ENCODE results near the gene TNIK. TPM values are rescaled to one million over a fixed set of nuclear protein-coding genes. Genes with fewer than 3 reads are reported as not detected.

Gene TNIK
- total and polyA plus RNA-seq, 2 experiments from 2014 or later = 14.6 to 34.3 TPM

DNA sequence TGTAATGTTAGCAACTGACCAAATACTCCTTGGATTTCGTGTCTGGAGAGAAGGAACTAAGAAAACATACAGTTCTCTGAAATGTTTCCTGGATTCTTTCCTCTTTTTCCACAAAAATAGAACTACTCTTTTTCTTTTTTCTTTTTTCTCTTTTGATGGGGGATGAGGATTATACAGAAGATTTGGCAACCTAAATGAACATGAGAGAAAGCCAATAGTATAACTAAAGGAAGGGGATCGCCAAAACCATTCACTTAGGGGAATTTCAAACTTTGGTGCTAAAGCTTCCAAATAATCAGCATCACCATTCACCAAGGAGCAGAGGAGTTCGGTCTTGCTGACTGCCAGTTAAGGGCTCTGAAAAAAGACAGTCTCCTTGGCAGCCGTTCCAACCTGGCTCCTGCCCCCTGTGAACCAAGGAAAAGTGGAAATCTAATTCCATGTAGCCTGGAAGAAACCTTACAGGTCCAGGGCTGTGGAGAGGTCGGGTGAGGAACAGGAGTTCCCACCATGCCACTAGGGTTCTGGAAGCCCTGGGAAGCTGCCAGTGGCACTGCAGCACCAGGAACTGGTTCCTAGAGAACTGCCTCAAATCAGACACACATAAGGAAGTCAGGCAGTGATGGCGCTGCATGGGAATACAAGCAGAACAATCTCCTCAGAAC lies 176.9 kb downstream of the TNIK start (continued):
- TF ChIP-seq ZNF331 (CRISPR knock-in tag; IDR thresholded peaks at IDR 0.05; ENCODE audit: low read depth) (no peak), POLR2AphosphoS5 (IDR thresholded peaks at IDR 0.05; ENCODE audit: low read depth) (no peak), ETS1 (IDR thresholded peaks at IDR 0.05) (no peak)

DNA sequence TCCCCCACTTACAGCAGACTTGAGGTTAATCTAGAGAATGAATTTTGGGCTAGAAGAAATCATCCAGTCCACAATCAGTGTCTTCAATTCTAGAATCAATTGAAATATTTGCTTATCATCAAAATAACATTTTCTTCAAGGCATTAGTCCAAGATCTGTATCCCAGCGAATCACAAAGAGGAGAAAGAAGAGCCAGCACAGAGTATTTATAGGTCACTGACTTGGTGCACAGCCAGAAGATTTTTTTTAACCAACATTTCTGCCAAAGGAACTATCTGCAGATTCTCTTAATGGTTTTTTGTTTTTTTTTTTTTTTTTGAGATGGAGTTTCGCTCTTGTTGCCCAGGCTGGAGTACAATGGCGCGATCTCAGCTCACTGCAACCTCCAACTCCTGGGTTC lies 178.2 kb downstream of the TNIK start:
- peaks cover 11% of the 10 kb centered on the region; the same call in 1 of the 2 replicates for H3K4me1 ChIP-seq (ENCODE audit: insufficient read depth)
- H3F3A ChIP-seq (replicated peaks; ENCODE audit: low read depth) = no peaks in the 10 kb centered on the region
- no peak for DNase-seq (ENCODE audit: low spot score)
- H3K4me3 Mint-ChIP-seq = no peak overlapping the region
- ATAC-seq = no peak
- H3K9me3 Mint-ChIP-seq = no peaks in the 10 kb centered on the region
- peaks cover 8% of the 10 kb centered on the region for H3K79me2 ChIP-seq (replicated peaks; ENCODE audit: insufficient read depth)
- no peak overlapping the region for H3K4me3 ChIP-seq
- no peaks in the 10 kb centered on the region for H3K27me3 ChIP-seq (ENCODE audit: insufficient read depth)
- peaks cover 30% of the 10 kb centered on the region for H3K4me1 Mint-ChIP-seq
- H3K36me3 Mint-ChIP-seq (ENCODE audit: low read depth) = no peaks in the 10 kb centered on the region
- no peaks in the 10 kb centered on the region for H3K27me3 Mint-ChIP-seq (ENCODE audit: insufficient read depth, low read depth, poor library complexity)
- no peak overlapping the region for H3K27ac ChIP-seq (ENCODE audit: low read depth)
- no peak overlapping the region for H3K4me2 ChIP-seq
- no peak overlapping the region for H2AFZ ChIP-seq
- H4K20me1 ChIP-seq (replicated peaks; ENCODE audit: insufficient read depth) = no peaks in the 10 kb centered on the region
- no peaks in the 10 kb centered on the region for H3K36me3 ChIP-seq (ENCODE audit: insufficient read depth)
- no peak overlapping the region for H3K27ac Mint-ChIP-seq
- H3K9me2 ChIP-seq (ENCODE audit: insufficient read depth) = no peaks in the 10 kb centered on the region
- TF ChIP-seq POLR2AphosphoS5 (IDR thresholded peaks at IDR 0.05; ENCODE audit: low read depth) = no peak
- no peak for TF ChIP-seq ETS1 (IDR thresholded peaks at IDR 0.05)
- TF ChIP-seq JUNB (IDR thresholded peaks at IDR 0.05; ENCODE audit: unreplicated experiment) = no peak
- TF ChIP-seq, protein P1, sequence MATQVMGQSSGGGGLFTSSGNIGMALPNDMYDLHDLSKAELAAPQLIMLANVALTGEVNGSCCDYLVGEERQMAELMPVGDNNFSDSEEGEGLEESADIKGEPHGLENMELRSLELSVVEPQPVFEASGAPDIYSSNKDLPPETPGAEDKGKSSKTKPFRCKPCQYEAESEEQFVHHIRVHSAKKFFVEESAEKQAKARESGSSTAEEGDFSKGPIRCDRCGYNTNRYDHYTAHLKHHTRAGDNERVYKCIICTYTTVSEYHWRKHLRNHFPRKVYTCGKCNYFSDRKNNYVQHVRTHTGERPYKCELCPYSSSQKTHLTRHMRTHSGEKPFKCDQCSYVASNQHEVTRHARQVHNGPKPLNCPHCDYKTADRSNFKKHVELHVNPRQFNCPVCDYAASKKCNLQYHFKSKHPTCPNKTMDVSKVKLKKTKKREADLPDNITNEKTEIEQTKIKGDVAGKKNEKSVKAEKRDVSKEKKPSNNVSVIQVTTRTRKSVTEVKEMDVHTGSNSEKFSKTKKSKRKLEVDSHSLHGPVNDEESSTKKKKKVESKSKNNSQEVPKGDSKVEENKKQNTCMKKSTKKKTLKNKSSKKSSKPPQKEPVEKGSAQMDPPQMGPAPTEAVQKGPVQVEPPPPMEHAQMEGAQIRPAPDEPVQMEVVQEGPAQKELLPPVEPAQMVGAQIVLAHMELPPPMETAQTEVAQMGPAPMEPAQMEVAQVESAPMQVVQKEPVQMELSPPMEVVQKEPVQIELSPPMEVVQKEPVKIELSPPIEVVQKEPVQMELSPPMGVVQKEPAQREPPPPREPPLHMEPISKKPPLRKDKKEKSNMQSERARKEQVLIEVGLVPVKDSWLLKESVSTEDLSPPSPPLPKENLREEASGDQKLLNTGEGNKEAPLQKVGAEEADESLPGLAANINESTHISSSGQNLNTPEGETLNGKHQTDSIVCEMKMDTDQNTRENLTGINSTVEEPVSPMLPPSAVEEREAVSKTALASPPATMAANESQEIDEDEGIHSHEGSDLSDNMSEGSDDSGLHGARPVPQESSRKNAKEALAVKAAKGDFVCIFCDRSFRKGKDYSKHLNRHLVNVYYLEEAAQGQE (IDR thresholded peaks at IDR 0.05; ENCODE audit: unreplicated experiment) = no peak
- TF ChIP-seq ZNF114 (CRISPR knock-in tag; IDR thresholded peaks at IDR 0.05) = no peak
- TF ChIP-seq ZNF331 (CRISPR knock-in tag; IDR thresholded peaks at IDR 0.05; ENCODE audit: low read depth) = no peak
- TF ChIP-seq EZH2phosphoT487 (IDR thresholded peaks at IDR 0.05; ENCODE audit: unreplicated experiment) = no peak
- TF ChIP-seq STAT1 (IDR thresholded peaks at IDR 0.05; ENCODE audit: unreplicated experiment) = no peak
- TF ChIP-seq CREB1 (CRISPR knock-in tag; IDR thresholded peaks at IDR 0.05; ENCODE audit: low read depth) = no peak
- no peak for TF ChIP-seq NANOG (IDR thresholded peaks at IDR 0.05; ENCODE audit: borderline replicate concordance)
- TF ChIP-seq ZNF462 (CRISPR knock-in tag; IDR thresholded peaks at IDR 0.05) = no peak
- no peak for TF ChIP-seq EZH2 (IDR thresholded peaks at IDR 0.05; ENCODE audit: low read depth, unreplicated experiment)
